PC-3 (cell line): ENCODE results near the gene CDK5. TPM values are rescaled to one million over a fixed set of nuclear protein-coding genes. Genes with fewer than 3 reads are reported as not detected.

Experiments
- ATAC-seq: fragments of 200-7000 bp; cut with Tn5 transposase; 2 replicates; pipeline ENCODE4 v1.9.1; 2020; ENCODE audit warnings: mild to moderate bottlenecking, moderate library complexity
- BruUV-seq: library from RNA; stranded (reverse); fragments of 400-500 nt; replicated peaks from 2 replicates; lab custom pipeline; 2021; lab: Mats Ljungman, UMichigan
- CTCF ChIA-PET: fragments of 300-600 bp; sonication (Branson Sonifier 250); formaldehyde crosslinking; loops from one replicate; lab custom pipeline; 2022; ENCODE audit warnings: antibody characterized with exemption; lab: Charles Lee
- POLR2A ChIA-PET: fragments of 300-600 bp; sonication (Branson Sonifier 250); formaldehyde crosslinking; loops from one replicate; lab custom pipeline; 2022; ENCODE audit warnings: antibody characterized with exemption; ENCODE audit not compliant: unreplicated experiment; lab: Charles Lee
- DNase-seq: peaks from one replicate; pipeline ENCODE4 v3.0.0-alpha.2; 2015
- H2AFZ ChIP-seq: fragments of 300-600 bp; sonication (generic); 2 replicates; pipeline ENCODE4 v1.6.0; 2016; ENCODE audit warnings: antibody characterized with exemption, low read length
- H3F3A ChIP-seq: fragments of 300-600 bp; sonication (generic); one replicate; pipeline ENCODE4 v1.6.0; 2017; ENCODE audit warnings: antibody characterized with exemption, low read length, control low read depth, mild to moderate bottlenecking; ENCODE audit not compliant: unreplicated experiment
- H3K27ac ChIP-seq: fragments of 300-600 bp; sonication (generic); 2 replicates; pipeline ENCODE4 v1.5.1; 2016; ENCODE audit warnings: mild to moderate bottlenecking, low read length
- H3K27me3 ChIP-seq: fragments of 300-600 bp; sonication (generic); 2 replicates; pipeline ENCODE4 v1.6.1; 2016; ENCODE audit warnings: low read length, mixed read lengths
- H3K36me3 ChIP-seq: fragments of 300-600 bp; sonication (generic); 2 replicates; pipeline ENCODE4 v1.6.1; 2016; ENCODE audit warnings: low read depth, mixed run types, low read length, mixed read lengths
- H3K4me1 ChIP-seq: fragments of 300-600 bp; sonication (generic); 2 replicates; pipeline ENCODE4 v1.5.1; 2016; ENCODE audit warnings: low read length; ENCODE audit not compliant: insufficient read depth
- H3K4me2 ChIP-seq: fragments of 300-600 bp; sonication (generic); 2 replicates; pipeline ENCODE4 v1.6.0; 2016; ENCODE audit warnings: low read length
- H3K4me3 ChIP-seq: fragments of 300-600 bp; sonication (generic); 2 replicates; pipeline ENCODE4 v1.5.1; 2016; ENCODE audit warnings: mild to moderate bottlenecking, low read length, mixed read lengths
- H3K79me2 ChIP-seq: fragments of 300-600 bp; sonication (generic); 2 replicates; pipeline ENCODE4 v1.6.1; 2017; ENCODE audit warnings: low read length, mixed read lengths
- H3K9ac ChIP-seq: fragments of 300-600 bp; sonication (generic); 2 replicates; pipeline ENCODE4 v1.6.0; 2016; ENCODE audit warnings: mild to moderate bottlenecking, low read length
- H3K9me2 ChIP-seq: fragments of 300-600 bp; sonication (generic); replicated peaks from 2 replicates; pipeline ENCODE4 v1.6.1; 2016; ENCODE audit warnings: mixed run types, low read length, mixed read lengths
- H3K9me3 ChIP-seq: fragments of 300-600 bp; sonication (generic); 2 replicates; pipeline ENCODE4 v1.6.1; 2016; ENCODE audit warnings: low read length, mixed read lengths
- H4K20me1 ChIP-seq: fragments of 300-600 bp; sonication (generic); 2 replicates; pipeline ENCODE4 v1.6.1; 2016; ENCODE audit warnings: low read length, mixed read lengths
- CTCF ChIP-seq: fragments of 300-600 bp; sonication (generic); conservative IDR thresholded peaks from 2 replicates; pipeline ENCODE4 v1.5.1; 2017; ENCODE audit warnings: antibody characterized with exemption, low read depth, mild to moderate bottlenecking, low read length
- EZH2 ChIP-seq: fragments of 300-600 bp; sonication (generic); IDR thresholded peaks from one replicate; pipeline ENCODE4 v1.6.1; 2017; ENCODE audit warnings: antibody characterized with exemption, mild to moderate bottlenecking, low read length; ENCODE audit not compliant: unreplicated experiment
- EZH2phosphoT487 ChIP-seq: fragments of 300-600 bp; sonication (generic); IDR thresholded peaks from 2 replicates; pipeline ENCODE4 v1.6.1; 2018; ENCODE audit warnings: mild to moderate bottlenecking, antibody characterized with exemption, low read length, borderline replicate concordance
- intact Hi-C: fragments of 100-400 bp; cut with micrococcal nuclease; formaldehyde crosslinking; loops from 2 replicates; pipeline ENCODE4 v1.9.0; 2023
- total RNA-seq: library from RNA; depleted of rRNA; stranded (reverse); fragments of >200 nt; gene quantifications from 2 replicates; pipeline ENCODE4 v1.2.3, GENCODE V29; 2014

The CDK5 gene
- total RNA-seq, 1 experiment from 2014 or later: 40.1 TPM

GRCh38 chr7:151103973-151104372 is 46.3 kb upstream of the CDK5 start:
- Histone ChIP-seq H3F3A (no peaks in the 10 kb centered on the region), H3K9me2 (no peaks in the 10 kb centered on the region), H3K4me3 (no peak overlapping the region), H3K36me3 (no peaks in the 10 kb centered on the region), H2AFZ (no peak overlapping the region), H3K4me2 (no peak overlapping the region), H3K9ac (no peak overlapping the region), H3K79me2 (peaks cover 54% of the 10 kb centered on the region), H3K27me3 (no peaks in the 10 kb centered on the region), H3K4me1 (no peaks in the 10 kb centered on the region), H4K20me1 (no peaks in the 10 kb centered on the region), H3K9me3 (no peaks in the 10 kb centered on the region), H3K27ac (no peak overlapping the region)
- no TSS peak for BruUV-seq
- POLR2A ChIA-PET: no interaction called here
- TF ChIP-seq EZH2 (no peak), EZH2phosphoT487 (no peak), CTCF (no peak)
- intact Hi-C loops: no loop called here
- no peak for ATAC-seq
- CTCF ChIA-PET: no interaction called here
- no peak for DNase-seq

- no peaks in the 10 kb centered on the region for H3K36me3 ChIP-seq
- no peaks in the 10 kb centered on the region for H3K9me3 ChIP-seq
- H3K79me2 ChIP-seq: peaks cover 63% of the 10 kb centered on the region
- BruUV-seq: no TSS peak
- no peak overlapping the region for H3K27ac ChIP-seq
- H3K9me2 ChIP-seq: no peaks in the 10 kb centered on the region
- no peaks in the 10 kb centered on the region for H3F3A ChIP-seq
- no peak overlapping the region for H2AFZ ChIP-seq
- no peak overlapping the region for H3K9ac ChIP-seq
- DNase-seq: no peak
- H3K4me3 ChIP-seq: no peak overlapping the region
- no peaks in the 10 kb centered on the region for H3K4me1 ChIP-seq
- POLR2A ChIA-PET: no interaction called here
- no peaks in the 10 kb centered on the region for H3K27me3 ChIP-seq
- H3K4me2 ChIP-seq: no peak overlapping the region
- intact Hi-C loops: no loop called here
- CTCF ChIA-PET: no interaction called here
- no peaks in the 10 kb centered on the region for H4K20me1 ChIP-seq
- TF ChIP-seq EZH2: no peak
- no peak for TF ChIP-seq CTCF
- TF ChIP-seq EZH2phosphoT487: no peak
- ATAC-seq: no peak
Measured at GRCh38 chr7:151102991-151103390, 45.3 kb upstream of the CDK5 start.

- H3K4me3 ChIP-seq: no peak overlapping the region
- no peaks in the 10 kb centered on the region for H3K27me3 ChIP-seq
- no peaks in the 10 kb centered on the region for H3K9me2 ChIP-seq
- H3K9me3 ChIP-seq: no peaks in the 10 kb centered on the region
- ChIA-PET POLR2A (no interaction called here), CTCF (no interaction called here)
- TF ChIP-seq EZH2phosphoT487 (no peak), EZH2 (no peak), CTCF (no peak)
- H3K36me3 ChIP-seq: no peaks in the 10 kb centered on the region
- no peak overlapping the region for H2AFZ ChIP-seq
- no peaks in the 10 kb centered on the region for H3F3A ChIP-seq
- H3K4me1 ChIP-seq: no peaks in the 10 kb centered on the region
- no peaks in the 10 kb centered on the region for H4K20me1 ChIP-seq
- no peak for ATAC-seq
- intact Hi-C loops: no loop called here
- BruUV-seq: no TSS peak
- H3K9ac ChIP-seq: no peak overlapping the region
- H3K4me2 ChIP-seq: no peak overlapping the region
- DNase-seq: no peak
- peaks cover 73% of the 10 kb centered on the region for H3K79me2 ChIP-seq
- no peak overlapping the region for H3K27ac ChIP-seq
Measured at GRCh38 chr7:151101621-151102396, 44.1 kb upstream of the CDK5 start.
